MCF 10A (cell line): ENCODE results near the gene NOTCH2. TPM values are rescaled to one million over a fixed set of nuclear protein-coding genes. Genes with fewer than 3 reads are reported as not detected.

Experiments
- BruUV-seq: library from RNA; stranded (reverse); fragments of 400-500 nt; replicated peaks from 2 replicates; lab custom pipeline; 2021; lab: Mats Ljungman, UMichigan
- CTCF ChIA-PET: fragments of 300-600 bp; sonication (Branson Sonifier 250); formaldehyde crosslinking; extraction: SDS; loops from one replicate; lab custom pipeline; 2021; ENCODE audit warnings: antibody characterized with exemption, inconsistent platforms; lab: Yijun Ruan, JAX
- POLR2A ChIA-PET: fragments of 300-600, 350-650 bp; sonication (Branson Sonifier 250); formaldehyde crosslinking; extraction: SDS; loops from one replicate; lab custom pipeline; 2020; ENCODE audit warnings: antibody characterized with exemption, inconsistent platforms; lab: Yijun Ruan, JAX
- DNase-seq: peaks from one replicate; pipeline ENCODE4 v3.0.0-alpha.2; 2018; ENCODE audit not compliant: unreplicated experiment
- H3K27ac Mint-ChIP-seq: one replicate; pipeline ENCODE4 v1.8.0; 2022; ENCODE audit warnings: mild to moderate bottlenecking, low read depth, mixed read lengths; ENCODE audit not compliant: unreplicated experiment
- H3K27me3 Mint-ChIP-seq: one replicate; pipeline ENCODE4 v1.8.0; 2022; ENCODE audit warnings: mixed read lengths; ENCODE audit not compliant: insufficient read depth, unreplicated experiment
- H3K36me3 Mint-ChIP-seq: one replicate; pipeline ENCODE4 v1.8.0; 2022; ENCODE audit warnings: mild to moderate bottlenecking, moderate library complexity, mixed read lengths; ENCODE audit not compliant: insufficient read depth, unreplicated experiment
- H3K4me1 Mint-ChIP-seq: one replicate; pipeline ENCODE4 v1.8.0; 2022; ENCODE audit warnings: mixed read lengths; ENCODE audit not compliant: insufficient read depth, unreplicated experiment
- H3K4me3 Mint-ChIP-seq: one replicate; pipeline ENCODE4 v1.8.0; 2022; ENCODE audit warnings: mild to moderate bottlenecking, moderate library complexity, mixed read lengths; ENCODE audit not compliant: unreplicated experiment
- H3K9me3 Mint-ChIP-seq: one replicate; pipeline ENCODE4 v1.8.0; 2022; ENCODE audit warnings: mixed read lengths; ENCODE audit not compliant: unreplicated experiment
- intact Hi-C: fragments of 100-400 bp; cut with micrococcal nuclease; formaldehyde crosslinking; loops from 2 replicates; pipeline ENCODE4 v1.14.1; 2022
- total RNA-seq: library from RNA; stranded (reverse); gene quantifications from 2 replicates; pipeline ENCODE4 v1.2.3, GENCODE V29; 2022
- TF ChIP-seq, protein P1 (sequence below): fragments of 200-600 bp; IDR thresholded peaks from one replicate; pipeline ENCODE4 v1.8.0; 2022; ENCODE audit warnings: antibody characterized with exemption, mild to moderate bottlenecking; ENCODE audit not compliant: unreplicated experiment

NOTCH2 gene
- total RNA-seq, 1 experiment from 2014 or later: 128 TPM

- H3K4me3 Mint-ChIP-seq: no peak overlapping the region
- no TSS peak for BruUV-seq
- no peaks in the 10 kb centered on the region for H3K36me3 Mint-ChIP-seq
- ChIA-PET CTCF (interaction anchor here (0.7 to 2.6 kb wide), 7 partner anchors 20 to 770 kb away, joined by 3 to 18 read pairs (median 8); no protein-coding TSS in a partner anchor), POLR2A (no interaction called here)
- TF ChIP-seq, protein P1, sequence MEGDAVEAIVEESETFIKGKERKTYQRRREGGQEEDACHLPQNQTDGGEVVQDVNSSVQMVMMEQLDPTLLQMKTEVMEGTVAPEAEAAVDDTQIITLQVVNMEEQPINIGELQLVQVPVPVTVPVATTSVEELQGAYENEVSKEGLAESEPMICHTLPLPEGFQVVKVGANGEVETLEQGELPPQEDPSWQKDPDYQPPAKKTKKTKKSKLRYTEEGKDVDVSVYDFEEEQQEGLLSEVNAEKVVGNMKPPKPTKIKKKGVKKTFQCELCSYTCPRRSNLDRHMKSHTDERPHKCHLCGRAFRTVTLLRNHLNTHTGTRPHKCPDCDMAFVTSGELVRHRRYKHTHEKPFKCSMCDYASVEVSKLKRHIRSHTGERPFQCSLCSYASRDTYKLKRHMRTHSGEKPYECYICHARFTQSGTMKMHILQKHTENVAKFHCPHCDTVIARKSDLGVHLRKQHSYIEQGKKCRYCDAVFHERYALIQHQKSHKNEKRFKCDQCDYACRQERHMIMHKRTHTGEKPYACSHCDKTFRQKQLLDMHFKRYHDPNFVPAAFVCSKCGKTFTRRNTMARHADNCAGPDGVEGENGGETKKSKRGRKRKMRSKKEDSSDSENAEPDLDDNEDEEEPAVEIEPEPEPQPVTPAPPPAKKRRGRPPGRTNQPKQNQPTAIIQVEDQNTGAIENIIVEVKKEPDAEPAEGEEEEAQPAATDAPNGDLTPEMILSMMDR: no peak
- intact Hi-C loops: loop anchor here (5.0 kb wide), 1 partner anchor 260 kb away; no protein-coding TSS in a partner anchor
- H3K27ac Mint-ChIP-seq: no peak overlapping the region
- no peak for DNase-seq
- H3K4me1 Mint-ChIP-seq: no peaks in the 10 kb centered on the region
- H3K9me3 Mint-ChIP-seq: no peaks in the 10 kb centered on the region
- H3K27me3 Mint-ChIP-seq: peaks cover 7% of the 10 kb centered on the region
Measured at GRCh38 chr1:119887427-119887826, 182.0 kb downstream of the NOTCH2 start.

GRCh38 chr1:119885903-119886783 is 183.3 kb downstream of the NOTCH2 start:
- no peak overlapping the region for H3K27ac Mint-ChIP-seq
- no peaks in the 10 kb centered on the region for H3K4me1 Mint-ChIP-seq
- intact Hi-C loops: loop anchor here (1.0 to 5.0 kb wide), 2 partner anchors 62 to 261 kb away; no protein-coding TSS in a partner anchor
- BruUV-seq: no TSS peak
- no peak overlapping the region for H3K4me3 Mint-ChIP-seq
- CTCF ChIA-PET: interaction anchor here (0.6 to 5.1 kb wide), 22 partner anchors 12 to 299 kb away, joined by 3 to 47 read pairs (median 4); no protein-coding TSS in a partner anchor
- peaks cover 9% of the 10 kb centered on the region for H3K27me3 Mint-ChIP-seq
- H3K36me3 Mint-ChIP-seq: no peaks in the 10 kb centered on the region
- TF ChIP-seq, protein P1: peak; percentile 88
- POLR2A ChIA-PET: no interaction called here
- peak; percentile 71 for DNase-seq
- H3K9me3 Mint-ChIP-seq: no peaks in the 10 kb centered on the region

GRCh38 chr1:119884711-119885110 is 184.8 kb downstream of the NOTCH2 start:
- BruUV-seq: no TSS peak
- intact Hi-C loops: loop anchor here (5.0 kb wide), 1 partner anchor 263 kb away; no protein-coding TSS in a partner anchor

More at GRCh38 chr1:119884711-119885110, 184.8 kb downstream of the NOTCH2 start:
- Mint-ChIP-seq H3K27ac (no peak overlapping the region), H3K4me1 (no peaks in the 10 kb centered on the region), H3K36me3 (no peaks in the 10 kb centered on the region), H3K9me3 (no peaks in the 10 kb centered on the region), H3K4me3 (no peak overlapping the region), H3K27me3 (peaks cover 23% of the 10 kb centered on the region)
- POLR2A ChIA-PET: no interaction called here
- no peak for DNase-seq
- TF ChIP-seq, protein P1: no peak
- CTCF ChIA-PET: interaction anchor here (1.0 to 5.1 kb wide), 4 partner anchors 13 to 141 kb away, joined by 3 to 47 read pairs (median 14); no protein-coding TSS in a partner anchor
